ENCODE results near the gene MEX3C.

DNA sequence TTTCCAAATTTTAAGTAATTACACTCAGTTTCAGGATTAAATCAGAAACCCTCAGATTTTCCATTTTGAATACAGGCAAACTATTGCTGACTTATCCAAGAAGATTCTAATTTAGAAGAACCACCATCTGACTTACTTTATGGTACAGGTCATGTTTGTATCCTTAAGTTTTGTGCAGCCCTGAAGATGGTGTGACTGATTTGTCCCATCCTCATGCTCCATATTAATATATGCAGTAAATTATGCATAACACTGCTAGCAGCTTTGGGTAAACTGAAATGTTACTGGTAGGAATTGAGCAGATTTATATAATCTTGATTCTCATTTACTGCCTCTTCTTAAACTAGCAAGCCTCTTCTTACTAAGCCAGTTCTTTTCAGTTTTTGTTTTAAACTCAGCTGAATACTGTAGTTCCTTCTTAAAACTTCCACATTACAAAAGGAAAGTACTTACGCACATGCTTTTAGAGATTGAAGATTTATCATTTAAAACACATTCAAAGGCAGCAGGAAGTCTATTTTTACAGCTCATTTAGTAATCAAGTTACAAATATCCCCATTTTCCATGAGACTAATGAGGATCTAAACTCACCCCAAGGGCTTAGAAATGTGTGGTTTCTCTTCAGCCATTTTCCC lies 25.7 kb downstream of the MEX3C start:
- TF ChIP-seq EZH2 (IDR thresholded peaks at IDR 0.05; ENCODE audit: low read length, missing control alignments) (no peak), CTCF (conservative IDR thresholded peaks at IDR 0.05 in 1 of 2, IDR thresholded peaks at IDR 0.05 in 1 of 2; ENCODE audit: low read depth in 1 of 2, low read length in 2 of 2) (no peak)
